MM.1S (cell line): ENCODE data around the gene FAM81B.

Source experiments
- DNase-seq: peaks from one replicate; pipeline ENCODE4 v3.0.0-alpha.2; 2015
- H2AFZ ChIP-seq: fragments of 300-600 bp; sonication (generic); 2 replicates; pipeline ENCODE4 v1.6.0; 2016; ENCODE audit warnings: antibody characterized with exemption, low read length
- H3F3A ChIP-seq: fragments of 300-600 bp; sonication (generic); 2 replicates; pipeline ENCODE4 v1.6.1; 2016; ENCODE audit warnings: mild to moderate bottlenecking, antibody characterized with exemption, low read length, moderate library complexity, mixed read lengths; ENCODE audit not compliant: insufficient read depth
- H3K27ac ChIP-seq: fragments of 300-600 bp; sonication (generic); 2 replicates; pipeline ENCODE4 v1.5.1; 2016; ENCODE audit warnings: mild to moderate bottlenecking, low read length
- H3K27me3 ChIP-seq: fragments of 300-600 bp; sonication (generic); replicated peaks from 2 replicates; pipeline ENCODE4 v1.6.0; 2016; ENCODE audit warnings: low read length; ENCODE audit not compliant: insufficient read depth
- H3K36me3 ChIP-seq: fragments of 300-600 bp; sonication (generic); replicated peaks from 2 replicates; pipeline ENCODE4 v1.6.1; 2016; ENCODE audit warnings: mild to moderate bottlenecking, low read length, mixed read lengths; ENCODE audit not compliant: insufficient read depth
- H3K4me1 ChIP-seq: fragments of 300-600 bp; sonication (generic); 2 replicates; pipeline ENCODE4 v1.6.1; 2016; ENCODE audit warnings: low read length, mixed read lengths
- H3K4me2 ChIP-seq: fragments of 300-600 bp; sonication (generic); 2 replicates; pipeline ENCODE4 v1.6.0; 2016; ENCODE audit warnings: low read depth, low read length
- H3K4me3 ChIP-seq: fragments of 300-600 bp; sonication (generic); 2 replicates; pipeline ENCODE4 v1.5.1; 2016; ENCODE audit warnings: low read length, mixed read lengths
- H3K79me2 ChIP-seq: fragments of 300-600 bp; sonication (generic); 2 replicates; pipeline ENCODE4 v1.6.1; 2016; ENCODE audit warnings: mixed run types, low read length, mixed read lengths
- H3K9ac ChIP-seq: fragments of 300-600 bp; sonication (generic); 2 replicates; pipeline ENCODE4 v1.6.1; 2016; ENCODE audit warnings: low read length, mixed read lengths
- H3K9me2 ChIP-seq: fragments of 300-600 bp; sonication (generic); replicated peaks from 2 replicates; pipeline ENCODE4 v1.6.1; 2016; ENCODE audit warnings: mild to moderate bottlenecking, low read length, mixed read lengths; ENCODE audit not compliant: insufficient read depth
- H3K9me3 ChIP-seq: fragments of 300-600 bp; sonication (generic); replicated peaks from 2 replicates; pipeline ENCODE4 v1.6.1; 2016; ENCODE audit warnings: mild to moderate bottlenecking, low read length, mixed read lengths; ENCODE audit not compliant: insufficient read depth
- H4K20me1 ChIP-seq: fragments of 300-600 bp; sonication (generic); 2 replicates; pipeline ENCODE4 v1.6.1; 2016; ENCODE audit warnings: mild to moderate bottlenecking, low read length, moderate library complexity, mixed read lengths; ENCODE audit not compliant: insufficient read depth
- EZH2 ChIP-seq: fragments of 300-600 bp; sonication (generic); optimal IDR thresholded peaks from 2 replicates; pipeline ENCODE3; 2017; ENCODE audit warnings: low read depth, mild to moderate bottlenecking, antibody characterized with exemption, low read length, mixed read lengths
- EZH2phosphoT487 ChIP-seq: fragments of 300-600 bp; sonication (generic); IDR thresholded peaks from 2 replicates; pipeline ENCODE4 v1.6.1; 2018; ENCODE audit warnings: antibody characterized with exemption, low read length
- TF ChIP-seq, protein P1 (sequence below): fragments of 300-600 bp; sonication (generic); IDR thresholded peaks from 2 replicates; pipeline ENCODE4 v1.5.1; 2016; ENCODE audit warnings: antibody characterized with exemption, low read length, mixed read lengths

Gene FAM81B

DNA sequence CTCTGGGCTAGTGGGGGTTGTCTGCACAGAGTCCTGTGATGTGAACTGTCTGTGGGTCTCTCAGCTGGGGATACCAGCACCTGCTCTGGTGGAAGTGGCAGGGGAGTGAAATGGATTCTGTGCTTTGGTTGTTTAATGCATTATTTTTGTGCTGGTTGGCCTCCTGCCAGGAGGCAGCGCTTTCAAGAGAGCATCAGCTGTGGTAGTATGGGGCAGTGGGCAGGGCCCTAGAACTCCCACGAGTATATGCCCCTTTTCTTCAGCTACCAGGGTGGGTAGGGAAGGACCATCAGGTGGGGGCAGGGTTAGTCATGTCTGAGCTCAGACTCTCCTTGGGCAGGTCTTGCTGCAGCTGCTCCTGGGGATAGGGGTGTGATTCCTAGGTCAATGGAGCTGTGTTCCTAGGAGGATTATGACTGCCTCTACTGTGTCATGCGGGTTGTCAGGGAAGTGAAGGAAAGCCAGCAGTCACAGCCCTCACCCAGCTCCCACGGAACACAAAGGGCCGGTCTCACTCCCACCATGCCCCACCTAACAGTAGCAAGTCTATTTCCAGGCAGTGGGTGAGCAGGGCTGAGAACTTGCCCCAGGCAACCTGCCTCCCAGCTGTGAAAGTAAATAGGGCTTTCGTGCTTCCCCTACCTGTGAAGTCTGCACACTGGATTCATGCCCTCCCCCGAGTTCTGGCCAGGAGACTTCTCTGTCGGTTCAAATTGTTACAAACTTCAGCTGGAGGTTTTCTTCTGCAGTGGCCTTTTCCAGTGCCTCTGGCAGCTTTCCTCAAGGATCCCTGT, 25.7 kb upstream of the FAM81B start:
- H3K36me3 ChIP-seq: no peaks in the 10 kb centered on the region
- H3K27me3 ChIP-seq: no peaks in the 10 kb centered on the region
- H4K20me1 ChIP-seq: no peaks in the 10 kb centered on the region
- H3K79me2 ChIP-seq: no peaks in the 10 kb centered on the region
- no peak overlapping the region for H3K4me2 ChIP-seq
- DNase-seq: no peak
- TF ChIP-seq EZH2phosphoT487 (no peak), EZH2 (no peak)
- TF ChIP-seq, protein P1, sequence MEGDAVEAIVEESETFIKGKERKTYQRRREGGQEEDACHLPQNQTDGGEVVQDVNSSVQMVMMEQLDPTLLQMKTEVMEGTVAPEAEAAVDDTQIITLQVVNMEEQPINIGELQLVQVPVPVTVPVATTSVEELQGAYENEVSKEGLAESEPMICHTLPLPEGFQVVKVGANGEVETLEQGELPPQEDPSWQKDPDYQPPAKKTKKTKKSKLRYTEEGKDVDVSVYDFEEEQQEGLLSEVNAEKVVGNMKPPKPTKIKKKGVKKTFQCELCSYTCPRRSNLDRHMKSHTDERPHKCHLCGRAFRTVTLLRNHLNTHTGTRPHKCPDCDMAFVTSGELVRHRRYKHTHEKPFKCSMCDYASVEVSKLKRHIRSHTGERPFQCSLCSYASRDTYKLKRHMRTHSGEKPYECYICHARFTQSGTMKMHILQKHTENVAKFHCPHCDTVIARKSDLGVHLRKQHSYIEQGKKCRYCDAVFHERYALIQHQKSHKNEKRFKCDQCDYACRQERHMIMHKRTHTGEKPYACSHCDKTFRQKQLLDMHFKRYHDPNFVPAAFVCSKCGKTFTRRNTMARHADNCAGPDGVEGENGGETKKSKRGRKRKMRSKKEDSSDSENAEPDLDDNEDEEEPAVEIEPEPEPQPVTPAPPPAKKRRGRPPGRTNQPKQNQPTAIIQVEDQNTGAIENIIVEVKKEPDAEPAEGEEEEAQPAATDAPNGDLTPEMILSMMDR: no peak
- H3K4me3 ChIP-seq: no peak overlapping the region
- H2AFZ ChIP-seq: no peak overlapping the region
- H3K9me2 ChIP-seq: no peaks in the 10 kb centered on the region
- H3F3A ChIP-seq: no peaks in the 10 kb centered on the region
- no peak overlapping the region for H3K27ac ChIP-seq
- H3K9me3 ChIP-seq: no peaks in the 10 kb centered on the region
- no peak overlapping the region for H3K9ac ChIP-seq
- H3K4me1 ChIP-seq: no peaks in the 10 kb centered on the region

DNA sequence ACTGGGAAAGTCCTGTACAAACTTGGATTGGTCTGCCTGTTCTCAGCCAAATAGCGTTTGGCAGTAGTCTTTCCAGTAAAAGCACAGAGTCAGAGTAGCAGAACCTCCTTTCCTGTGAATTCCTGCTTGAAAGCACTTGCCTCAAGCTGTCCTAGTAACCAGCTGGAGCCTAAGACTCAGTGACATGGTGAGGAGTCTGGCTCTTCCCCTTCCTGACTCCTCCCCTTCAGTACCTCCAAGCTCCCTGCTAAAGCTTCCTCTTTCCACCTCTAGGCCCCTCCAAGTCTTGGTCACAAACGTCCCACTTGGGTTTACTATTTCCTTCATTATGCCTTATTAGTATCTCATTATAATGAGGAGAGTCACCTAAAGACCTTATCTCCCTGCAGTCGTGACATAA, 21.4 kb upstream of the FAM81B start:
- no peaks in the 10 kb centered on the region for H3K9me2 ChIP-seq
- no peaks in the 10 kb centered on the region for H3K79me2 ChIP-seq
- H3K9me3 ChIP-seq: no peaks in the 10 kb centered on the region
- no peak for DNase-seq
- no peaks in the 10 kb centered on the region for H3K36me3 ChIP-seq
- no peaks in the 10 kb centered on the region for H4K20me1 ChIP-seq
- H2AFZ ChIP-seq: no peak overlapping the region
- no peak overlapping the region for H3K4me3 ChIP-seq
- H3K27me3 ChIP-seq: no peaks in the 10 kb centered on the region
- TF ChIP-seq EZH2phosphoT487 (no peak), EZH2 (no peak)
- TF ChIP-seq, protein P1: no peak
- no peak overlapping the region for H3K9ac ChIP-seq
- no peaks in the 10 kb centered on the region for H3K4me1 ChIP-seq
- no peak overlapping the region for H3K27ac ChIP-seq
- H3F3A ChIP-seq: no peaks in the 10 kb centered on the region
- H3K4me2 ChIP-seq: no peak overlapping the region

DNA sequence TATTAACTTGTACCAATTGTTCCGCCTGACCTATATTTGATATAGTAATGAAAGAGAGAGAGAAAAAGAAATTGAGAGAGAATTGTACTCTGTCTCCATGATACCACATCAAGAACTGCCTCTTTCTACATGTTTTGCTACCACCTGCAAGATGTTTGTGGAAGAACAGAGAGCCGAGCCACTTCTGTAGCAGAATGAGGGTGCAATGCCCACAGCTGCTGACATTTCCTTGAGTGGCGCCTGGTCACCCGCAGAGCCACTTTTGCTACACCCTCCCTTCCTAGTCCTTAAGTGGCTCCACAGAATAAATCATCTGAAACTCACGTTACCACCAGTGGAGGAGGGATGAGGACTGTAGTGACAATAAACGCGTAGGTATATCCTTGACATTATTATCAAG, 17.1 kb upstream of the FAM81B start:
- no peaks in the 10 kb centered on the region for H3K27me3 ChIP-seq
- H3K79me2 ChIP-seq: no peaks in the 10 kb centered on the region
- no peaks in the 10 kb centered on the region for H3K36me3 ChIP-seq
- H3K9me2 ChIP-seq: no peaks in the 10 kb centered on the region
- H2AFZ ChIP-seq: no peak overlapping the region
- H3K27ac ChIP-seq: no peak overlapping the region
- H3K4me1 ChIP-seq: no peaks in the 10 kb centered on the region
- H3K9ac ChIP-seq: no peak overlapping the region
- no peaks in the 10 kb centered on the region for H3F3A ChIP-seq
- no peak for DNase-seq
- H3K9me3 ChIP-seq: no peaks in the 10 kb centered on the region
- TF ChIP-seq EZH2: no peak
- TF ChIP-seq, protein P1: no peak
- TF ChIP-seq EZH2phosphoT487: no peak
- no peak overlapping the region for H3K4me3 ChIP-seq
- H3K4me2 ChIP-seq: no peak overlapping the region
- no peaks in the 10 kb centered on the region for H4K20me1 ChIP-seq
